HCT116 (cell line): Measurements from ENCODE around the gene DMXL2. TPM values are rescaled to one million over a fixed set of nuclear protein-coding genes. Genes with fewer than 3 reads are reported as not detected.
A peak's percentile ranks its signal among the peaks of the same experiment; 100 is the strongest.

Experiments used
- ATAC-seq: fragments of 200-7000 bp; cut with Tn5 transposase; 2 replicates; pipeline ENCODE4 v1.9.1; 2020; ENCODE audit warnings: mild to moderate bottlenecking, moderate library complexity
- BruUV-seq: library from RNA; stranded (reverse); fragments of 400-500 nt; replicated peaks from 2 replicates; lab custom pipeline; 2021; lab: Mats Ljungman, UMichigan
- CTCF ChIA-PET: fragments of 300-600 bp; sonication (Branson Sonifier 250); formaldehyde crosslinking; loops from one replicate; lab custom pipeline; 2021; ENCODE audit warnings: antibody characterized with exemption; lab: Charles Lee
- POLR2A ChIA-PET: fragments of 300-600, 350-600 bp; sonication (Branson Sonifier 250); formaldehyde crosslinking; loops from one replicate; lab custom pipeline; 2021; ENCODE audit warnings: antibody characterized with exemption; lab: Charles Lee
- RAD21 ChIA-PET, 2 experiments: fragments of 300-600 bp; sonication (Branson Sonifier 250); formaldehyde crosslinking; loops; one replicate each; lab custom pipeline; 2023; ENCODE audit warnings: low total read pairs in 2 of 2; ENCODE audit not compliant: uncharacterized antibody in 2 of 2, unreplicated experiment in 2 of 2, low non-redundant PET in 1 of 2; lab: Charles Lee
- DNase-seq: peaks from one replicate; pipeline ENCODE4 v3.0.0-alpha.2; 2010; ENCODE audit warnings: low read depth, low spot score
- H2AFZ ChIP-seq: fragments of 200-600 bp; shearing (Covaris generic), sonication (generic); 2 replicates; pipeline ENCODE4 v1.6.1; 2017; ENCODE audit warnings: low read depth, mixed run types, mixed read lengths, antibody characterized with exemption, low read length; ENCODE audit not compliant: poor library complexity, severe bottlenecking
- H3K27ac ChIP-seq: 2 replicates; pipeline ENCODE4 v1.5.1; 2012; ENCODE audit warnings: low read depth, low read length
- H3K27me3 ChIP-seq: fragments of 200-600 bp; sonication (generic); 2 replicates; pipeline ENCODE4 v1.6.1; 2016; ENCODE audit warnings: mixed run types, low read length, mixed read lengths; ENCODE audit not compliant: insufficient read depth
- H3K36me3 ChIP-seq, 2 experiments: fragments of 200-500 bp in 1 of 2; fragments of 200-600 bp in 1 of 2; sonication (Bioruptor generic) in 1 of 2; sonication (generic) in 1 of 2; 2 replicates each; pipeline versions ENCODE4 v1.5.1 to v1.6.1; 2014 to 2016; ENCODE audit warnings: low read length in 2 of 2, inconsistent platforms in 1 of 2, mixed read lengths in 1 of 2, mixed run types in 1 of 2; ENCODE audit not compliant: insufficient read depth in 2 of 2, control insufficient read depth in 1 of 2
- H3K4me1 ChIP-seq, 2 experiments: fragments of 200-600 bp in 1 of 2; sonication (generic) in 1 of 2; 2 replicates each; pipeline versions ENCODE4 v1.5.1 to v1.6.1; 2012 to 2017; ENCODE audit warnings: low read length in 2 of 2, inconsistent platforms in 1 of 2, mild to moderate bottlenecking in 1 of 2, mixed read lengths in 1 of 2, mixed run types in 1 of 2, moderate library complexity in 1 of 2; ENCODE audit not compliant: insufficient read depth in 2 of 2, control insufficient read depth in 1 of 2
- H3K4me2 ChIP-seq: fragments of 200-600 bp; sonication (generic); 2 replicates; pipeline ENCODE4 v1.6.1; 2017; ENCODE audit warnings: mixed run types, low read length, mixed read lengths
- H3K4me3 ChIP-seq, 2 experiments: fragments of 200-600 bp in 1 of 2; sonication (generic) in 1 of 2; replicated peaks in 1 of 2; 2 replicates each; pipeline ENCODE4 v1.5.1; 2011 to 2016; ENCODE audit warnings: low read length in 2 of 2, control low read depth in 1 of 2, low read depth in 1 of 2, mild to moderate bottlenecking in 1 of 2, mixed read lengths in 1 of 2, mixed run types in 1 of 2
- H3K79me2 ChIP-seq: fragments of 200-600 bp; sonication (generic); 2 replicates; pipeline ENCODE4 v1.6.1; 2017; ENCODE audit warnings: mild to moderate bottlenecking, mixed run types, low read length, moderate library complexity, mixed read lengths; ENCODE audit not compliant: insufficient read depth
- H3K9ac ChIP-seq: fragments of 200-600 bp; sonication (generic); 2 replicates; pipeline ENCODE4 v1.6.1; 2016; ENCODE audit warnings: low read length, mixed read lengths
- H3K9me2 ChIP-seq: fragments of 200-600 bp; sonication (generic), shearing (Covaris generic); 2 replicates; pipeline ENCODE4 v1.6.1; 2017; ENCODE audit warnings: mixed run types, mild to moderate bottlenecking, moderate library complexity; ENCODE audit not compliant: insufficient read depth
- H3K9me3 ChIP-seq, 2 experiments: fragments of 200-500 bp in 1 of 2; fragments of 200-600 bp in 1 of 2; sonication (Bioruptor generic) in 1 of 2; sonication (generic) in 1 of 2; 2 replicates each; pipeline ENCODE4 v1.6.1; 2014 to 2017; ENCODE audit warnings: low read length in 2 of 2, mixed read lengths in 2 of 2, inconsistent platforms in 1 of 2, low read depth in 1 of 2, mild to moderate bottlenecking in 1 of 2, mixed run types in 1 of 2, moderate library complexity in 1 of 2; ENCODE audit not compliant: control insufficient read depth in 1 of 2, insufficient read depth in 1 of 2
- H4K20me1 ChIP-seq: fragments of 200-600 bp; sonication (generic), shearing (Covaris generic); 2 replicates; pipeline ENCODE4 v1.6.1; 2017; ENCODE audit warnings: mixed run types, mild to moderate bottlenecking, moderate library complexity; ENCODE audit not compliant: insufficient read depth
- CBX3 ChIP-seq: IDR thresholded peaks from 2 replicates; pipeline ENCODE4 v1.6.1; 2012; ENCODE audit warnings: low read depth
- CEBPB ChIP-seq: IDR thresholded peaks from 2 replicates; pipeline ENCODE4 v1.6.1; 2012; ENCODE audit warnings: low read depth
- EGR1 ChIP-seq: IDR thresholded peaks from 2 replicates; pipeline ENCODE4 v1.6.1; 2012; ENCODE audit warnings: low read depth
- EZH2 ChIP-seq: fragments of 200-600 bp; sonication (generic); IDR thresholded peaks from 2 replicates; pipeline ENCODE4 v1.6.1; 2017; ENCODE audit warnings: antibody characterized with exemption, mixed run types
- EZH2phosphoT487 ChIP-seq: fragments of 200-600 bp; IDR thresholded peaks from 2 replicates; pipeline ENCODE4 v1.6.1; 2018; ENCODE audit warnings: antibody characterized with exemption, borderline replicate concordance
- FOSL1 ChIP-seq: IDR thresholded peaks from 2 replicates; pipeline ENCODE4 v1.6.1; 2012; ENCODE audit warnings: low read depth
- JUND ChIP-seq: IDR thresholded peaks from 2 replicates; pipeline ENCODE4 v1.6.1; 2012
- POLR2AphosphoS5 ChIP-seq: IDR thresholded peaks from 2 replicates; pipeline ENCODE4 v1.6.1; 2011; ENCODE audit warnings: mild to moderate bottlenecking, low read depth, low read length, moderate library complexity
- RAD21 ChIP-seq: IDR thresholded peaks from 2 replicates; pipeline ENCODE4 v1.6.1; 2012; ENCODE audit warnings: low read depth, mild to moderate bottlenecking
- SIN3A ChIP-seq: IDR thresholded peaks from 2 replicates; pipeline ENCODE4 v1.6.1; 2012; ENCODE audit warnings: low read depth
- SP1 ChIP-seq: IDR thresholded peaks from 2 replicates; pipeline ENCODE4 v1.6.1; 2012; ENCODE audit warnings: low read depth
- TCF7L2 ChIP-seq: IDR thresholded peaks from 2 replicates; pipeline ENCODE4 v1.7.0; 2011; ENCODE audit warnings: borderline replicate concordance, inconsistent platforms; ENCODE audit not compliant: insufficient read depth, insufficient read length; ENCODE audit errors: extremely low read depth
- YY1 ChIP-seq: IDR thresholded peaks from 2 replicates; pipeline ENCODE4 v1.6.1; 2011; ENCODE audit warnings: low read length, low read depth, moderate library complexity, mild to moderate bottlenecking; ENCODE audit not compliant: insufficient replicate concordance; ENCODE audit errors: extremely low read depth
- ZFX ChIP-seq: fragments of 450-650 bp; IDR thresholded peaks from 2 replicates; pipeline ENCODE4 v1.6.1; 2017
- ZNF274 ChIP-seq: fragments of 200-500 bp; sonication (Bioruptor generic); IDR thresholded peaks from 2 replicates; pipeline ENCODE4 v1.6.1; 2014; ENCODE audit warnings: mild to moderate bottlenecking, low read depth, low read length, inconsistent platforms
- intact Hi-C: fragments of 100-400 bp; cut with micrococcal nuclease; formaldehyde crosslinking; loops from 2 replicates; pipeline ENCODE4 v1.10.0; 2022
- total RNA-seq: library from RNA; stranded (reverse); gene quantifications from one replicate; pipeline ENCODE4 v1.2.1, GENCODE V29; 2021; ENCODE audit not compliant: unreplicated experiment
- TF ChIP-seq, protein P1 (sequence below): IDR thresholded peaks from 2 replicates; pipeline ENCODE4 v1.6.1; 2012; ENCODE audit warnings: low read depth
- TF ChIP-seq, protein P2 (sequence below): IDR thresholded peaks from 2 replicates; pipeline ENCODE4 v1.6.1; 2012
- TF ChIP-seq, protein P3 (sequence below): IDR thresholded peaks from 2 replicates; pipeline ENCODE4 v1.6.1; 2012
- TF ChIP-seq, protein P4 (sequence below), 3 experiments: fragments of 200-600 bp in 1 of 3; sonication (generic) in 1 of 3; IDR thresholded peaks in 2 of 3; conservative IDR thresholded peaks in 1 of 3; 2 replicates each; pipeline ENCODE4 v1.5.1; 2012 to 2017; ENCODE audit warnings: low read depth in 2 of 3, low read length in 2 of 3, antibody characterized with exemption in 1 of 3, borderline replicate concordance in 1 of 3, control low read depth in 1 of 3, mild to moderate bottlenecking in 1 of 3, mixed read lengths in 1 of 3, mixed run types in 1 of 3, moderate library complexity in 1 of 3; ENCODE audit not compliant: insufficient read depth in 1 of 3

The DMXL2 gene
- total RNA-seq, 1 experiment from 2014 or later = 21.5 TPM

DNA sequence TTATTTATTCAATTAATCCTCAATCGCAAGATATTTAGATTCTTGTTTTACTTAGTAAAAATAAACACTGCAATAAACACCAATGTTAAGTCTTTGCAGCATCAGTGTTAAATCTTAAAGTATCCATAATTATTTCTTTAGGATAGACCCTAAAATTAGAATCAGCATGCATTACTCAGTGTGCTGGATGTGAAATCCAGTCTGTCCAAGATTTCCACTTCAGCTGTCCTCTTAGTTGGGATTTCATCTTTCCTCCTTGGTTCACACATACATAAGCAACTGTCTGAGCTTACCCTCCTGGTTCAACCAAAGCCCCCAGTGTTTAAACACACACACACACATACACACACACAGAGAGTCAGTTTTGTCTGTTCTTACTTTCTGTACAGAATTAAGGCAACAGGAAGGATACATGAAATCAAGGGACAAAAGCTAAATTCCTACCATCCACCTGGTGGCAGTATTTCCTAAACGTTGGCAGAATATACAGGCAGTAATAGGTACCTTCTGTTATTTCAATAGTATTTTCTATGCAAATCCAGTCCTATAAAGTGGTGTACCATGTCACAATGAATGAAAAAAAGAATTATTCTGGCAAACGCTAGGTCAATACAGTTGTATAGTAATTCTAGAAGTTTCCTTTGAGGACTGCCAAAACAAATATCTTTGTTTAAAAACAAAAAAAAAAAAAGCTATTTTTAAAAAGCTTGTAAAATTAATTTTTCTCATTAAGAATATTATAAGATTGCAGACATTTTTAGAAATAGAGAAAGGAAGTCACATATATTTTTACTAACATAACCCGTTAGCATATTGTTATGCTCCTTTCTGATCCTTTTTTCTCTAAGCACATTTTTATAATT is 27.3 kb upstream of the DMXL2 start:
- intact Hi-C loops = loop anchor here (1.0 to 10.0 kb wide), 4 partner anchors 126 to 425 kb away; no protein-coding TSS in a partner anchor
- ChIA-PET RAD21 (interaction anchor here (0.6 to 1.6 kb wide), 7 partner anchors 14 to 127 kb away, joined by 3 to 41 read pairs (median 3); no protein-coding TSS in a partner anchor), POLR2A (interaction anchor here (1.4 kb wide), 2 partner anchors 126 to 127 kb away, joined by 3 to 7 read pairs; no protein-coding TSS in a partner anchor), CTCF (interaction anchor here (0.5 to 5.8 kb wide), 26 partner anchors 8 to 577 kb away, joined by 3 to 296 read pairs (median 5); partner anchors contain the start of genes DMXL2, LYSMD2 and TMOD3)
- ATAC-seq (peak; percentile 98), DNase-seq (peak; percentile 71)
- no peak overlapping the region for H3K4me2 ChIP-seq
- H3K27ac ChIP-seq = no peak overlapping the region
- no peaks in the 10 kb centered on the region for H3K36me3 ChIP-seq
- H3K9ac ChIP-seq = no peak overlapping the region
- H3K4me3 ChIP-seq = no peak overlapping the region
- peaks cover 3 to 4% of the 10 kb centered on the region in 2 experiments; a peak in 2 of 4 replicates for H3K4me1 ChIP-seq
- H3K27me3 ChIP-seq = no peaks in the 10 kb centered on the region
- H4K20me1 ChIP-seq = no peaks in the 10 kb centered on the region
- H3K9me3 ChIP-seq = no peaks in the 10 kb centered on the region
- no peaks in the 10 kb centered on the region for H3K79me2 ChIP-seq
- H2AFZ ChIP-seq = peak overlapping the region; percentile 55
- BruUV-seq = no TSS peak
- no peaks in the 10 kb centered on the region for H3K9me2 ChIP-seq
- TF ChIP-seq ZNF274 (no peak), SIN3A (no peak), FOSL1 (no peak), CEBPB (no peak), JUND (no peak), TCF7L2 (no peak), RAD21 (peak; percentile 94), POLR2AphosphoS5 (no peak), EGR1 (no peak), YY1 (no peak), SP1 (no peak), EZH2phosphoT487 (no peak), EZH2 (no peak), ZFX (no peak), CBX3 (0 out of 2 replicates have a peak, but pooled peaks have one; percentile 20)
- TF ChIP-seq, protein P1, sequence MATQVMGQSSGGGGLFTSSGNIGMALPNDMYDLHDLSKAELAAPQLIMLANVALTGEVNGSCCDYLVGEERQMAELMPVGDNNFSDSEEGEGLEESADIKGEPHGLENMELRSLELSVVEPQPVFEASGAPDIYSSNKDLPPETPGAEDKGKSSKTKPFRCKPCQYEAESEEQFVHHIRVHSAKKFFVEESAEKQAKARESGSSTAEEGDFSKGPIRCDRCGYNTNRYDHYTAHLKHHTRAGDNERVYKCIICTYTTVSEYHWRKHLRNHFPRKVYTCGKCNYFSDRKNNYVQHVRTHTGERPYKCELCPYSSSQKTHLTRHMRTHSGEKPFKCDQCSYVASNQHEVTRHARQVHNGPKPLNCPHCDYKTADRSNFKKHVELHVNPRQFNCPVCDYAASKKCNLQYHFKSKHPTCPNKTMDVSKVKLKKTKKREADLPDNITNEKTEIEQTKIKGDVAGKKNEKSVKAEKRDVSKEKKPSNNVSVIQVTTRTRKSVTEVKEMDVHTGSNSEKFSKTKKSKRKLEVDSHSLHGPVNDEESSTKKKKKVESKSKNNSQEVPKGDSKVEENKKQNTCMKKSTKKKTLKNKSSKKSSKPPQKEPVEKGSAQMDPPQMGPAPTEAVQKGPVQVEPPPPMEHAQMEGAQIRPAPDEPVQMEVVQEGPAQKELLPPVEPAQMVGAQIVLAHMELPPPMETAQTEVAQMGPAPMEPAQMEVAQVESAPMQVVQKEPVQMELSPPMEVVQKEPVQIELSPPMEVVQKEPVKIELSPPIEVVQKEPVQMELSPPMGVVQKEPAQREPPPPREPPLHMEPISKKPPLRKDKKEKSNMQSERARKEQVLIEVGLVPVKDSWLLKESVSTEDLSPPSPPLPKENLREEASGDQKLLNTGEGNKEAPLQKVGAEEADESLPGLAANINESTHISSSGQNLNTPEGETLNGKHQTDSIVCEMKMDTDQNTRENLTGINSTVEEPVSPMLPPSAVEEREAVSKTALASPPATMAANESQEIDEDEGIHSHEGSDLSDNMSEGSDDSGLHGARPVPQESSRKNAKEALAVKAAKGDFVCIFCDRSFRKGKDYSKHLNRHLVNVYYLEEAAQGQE = no peak
- TF ChIP-seq, protein P2, sequence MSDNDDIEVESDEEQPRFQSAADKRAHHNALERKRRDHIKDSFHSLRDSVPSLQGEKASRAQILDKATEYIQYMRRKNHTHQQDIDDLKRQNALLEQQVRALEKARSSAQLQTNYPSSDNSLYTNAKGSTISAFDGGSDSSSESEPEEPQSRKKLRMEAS = no peak
- TF ChIP-seq, protein P3, sequence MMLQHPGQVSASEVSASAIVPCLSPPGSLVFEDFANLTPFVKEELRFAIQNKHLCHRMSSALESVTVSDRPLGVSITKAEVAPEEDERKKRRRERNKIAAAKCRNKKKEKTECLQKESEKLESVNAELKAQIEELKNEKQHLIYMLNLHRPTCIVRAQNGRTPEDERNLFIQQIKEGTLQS = no peak
- TF ChIP-seq, protein P4, sequence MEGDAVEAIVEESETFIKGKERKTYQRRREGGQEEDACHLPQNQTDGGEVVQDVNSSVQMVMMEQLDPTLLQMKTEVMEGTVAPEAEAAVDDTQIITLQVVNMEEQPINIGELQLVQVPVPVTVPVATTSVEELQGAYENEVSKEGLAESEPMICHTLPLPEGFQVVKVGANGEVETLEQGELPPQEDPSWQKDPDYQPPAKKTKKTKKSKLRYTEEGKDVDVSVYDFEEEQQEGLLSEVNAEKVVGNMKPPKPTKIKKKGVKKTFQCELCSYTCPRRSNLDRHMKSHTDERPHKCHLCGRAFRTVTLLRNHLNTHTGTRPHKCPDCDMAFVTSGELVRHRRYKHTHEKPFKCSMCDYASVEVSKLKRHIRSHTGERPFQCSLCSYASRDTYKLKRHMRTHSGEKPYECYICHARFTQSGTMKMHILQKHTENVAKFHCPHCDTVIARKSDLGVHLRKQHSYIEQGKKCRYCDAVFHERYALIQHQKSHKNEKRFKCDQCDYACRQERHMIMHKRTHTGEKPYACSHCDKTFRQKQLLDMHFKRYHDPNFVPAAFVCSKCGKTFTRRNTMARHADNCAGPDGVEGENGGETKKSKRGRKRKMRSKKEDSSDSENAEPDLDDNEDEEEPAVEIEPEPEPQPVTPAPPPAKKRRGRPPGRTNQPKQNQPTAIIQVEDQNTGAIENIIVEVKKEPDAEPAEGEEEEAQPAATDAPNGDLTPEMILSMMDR (IDR thresholded peaks at IDR 0.05 in 2 of 3, conservative IDR thresholded peaks at IDR 0.05 in 1 of 3; ENCODE audit: borderline replicate concordance in 1 of 3, insufficient read depth in 1 of 3, low read depth in 2 of 3, low read length in 2 of 3) = peak; percentile 75 to 92 (median 82)
